NAMALWA (cell line): ENCODE measurements around the gene FAM210A.
A peak's percentile ranks its signal among the peaks of the same experiment; 100 is the strongest.
"Not testable (repeated sequence)": the region's sequence is repeated elsewhere in the genome, so short reads cannot be mapped to it uniquely, and the experiment has no call there.

Experiments
- DNase-seq: peaks from one replicate; pipeline ENCODE4 v3.0.0-alpha.2; 2015; ENCODE audit warnings: low spot score

The FAM210A gene

GRCh38 chr18:13726232-13726971, at the start of gene FAM210A, which contains the start of gene RNMT:
FAM210A (minus strand) TSS chr18:13726558; CDS start chr18:13682077, 44,481 bp downstream.
RNMT (plus strand) TSS chr18:13726673; CDS start chr18:13731518, 4,845 bp downstream.
- DNase-seq = peak; percentile 97

- no peak for DNase-seq
These were observed 48.7 kb upstream of the FAM210A start for GRCh38 chr18:13775058-13775457.

GRCh38 chr18:13762690-13763439, 36.5 kb upstream of the FAM210A start:
- no peak for DNase-seq

GRCh38 chr18:13760047-13760446, 33.7 kb upstream of the FAM210A start:
- DNase-seq = no peak

- DNase-seq = no peak
These were observed 32.3 kb upstream of the FAM210A start for GRCh38 chr18:13758622-13759021.

GRCh38 chr18:13756671-13757070, 30.3 kb upstream of the FAM210A start:
- no peak for DNase-seq

- no peak for DNase-seq
These were observed 29.9 kb upstream of the FAM210A start for GRCh38 chr18:13756261-13756660.

- not testable (repeated sequence) for DNase-seq
These were observed 25.2 kb upstream of the FAM210A start for GRCh38 chr18:13751599-13751998.

GRCh38 chr18:13746633-13747032, 20.3 kb upstream of the FAM210A start:
- DNase-seq = no peak

- no peak for DNase-seq
These were observed 19.3 kb upstream of the FAM210A start for GRCh38 chr18:13745696-13746095.

- DNase-seq = no peak
These were observed 9.3 kb upstream of the FAM210A start for GRCh38 chr18:13735681-13736080.

GRCh38 chr18:13730481-13730880, 4.1 kb upstream of the FAM210A start:
- no peak for DNase-seq

- peak; percentile 48 for DNase-seq
These were observed 594 bp upstream of the FAM210A start for GRCh38 chr18:13726972-13727331.

- no peak for DNase-seq
These were observed 659 bp downstream of the FAM210A start for GRCh38 chr18:13725566-13726231.

GRCh38 chr18:13720847-13721246, 5.5 kb downstream of the FAM210A start:
- DNase-seq = no peak

- no peak for DNase-seq
These were observed 6.2 kb downstream of the FAM210A start for GRCh38 chr18:13720123-13720522.

GRCh38 chr18:13716916-13717315, 9.4 kb downstream of the FAM210A start:
- no peak for DNase-seq

- DNase-seq = no peak
These were observed 11.0 kb downstream of the FAM210A start for GRCh38 chr18:13715330-13715729.

GRCh38 chr18:13713455-13714055, 12.8 kb downstream of the FAM210A start:
- DNase-seq = no peak

GRCh38 chr18:13712400-13713131, 13.8 kb downstream of the FAM210A start:
- DNase-seq = no peak

GRCh38 chr18:13710414-13710831, 15.9 kb downstream of the FAM210A start:
- DNase-seq = no peak

GRCh38 chr18:13703899-13704298, 22.5 kb downstream of the FAM210A start:
- DNase-seq = peak; percentile 19
